Measurements from ENCODE around the gene SCTR.

DNA sequence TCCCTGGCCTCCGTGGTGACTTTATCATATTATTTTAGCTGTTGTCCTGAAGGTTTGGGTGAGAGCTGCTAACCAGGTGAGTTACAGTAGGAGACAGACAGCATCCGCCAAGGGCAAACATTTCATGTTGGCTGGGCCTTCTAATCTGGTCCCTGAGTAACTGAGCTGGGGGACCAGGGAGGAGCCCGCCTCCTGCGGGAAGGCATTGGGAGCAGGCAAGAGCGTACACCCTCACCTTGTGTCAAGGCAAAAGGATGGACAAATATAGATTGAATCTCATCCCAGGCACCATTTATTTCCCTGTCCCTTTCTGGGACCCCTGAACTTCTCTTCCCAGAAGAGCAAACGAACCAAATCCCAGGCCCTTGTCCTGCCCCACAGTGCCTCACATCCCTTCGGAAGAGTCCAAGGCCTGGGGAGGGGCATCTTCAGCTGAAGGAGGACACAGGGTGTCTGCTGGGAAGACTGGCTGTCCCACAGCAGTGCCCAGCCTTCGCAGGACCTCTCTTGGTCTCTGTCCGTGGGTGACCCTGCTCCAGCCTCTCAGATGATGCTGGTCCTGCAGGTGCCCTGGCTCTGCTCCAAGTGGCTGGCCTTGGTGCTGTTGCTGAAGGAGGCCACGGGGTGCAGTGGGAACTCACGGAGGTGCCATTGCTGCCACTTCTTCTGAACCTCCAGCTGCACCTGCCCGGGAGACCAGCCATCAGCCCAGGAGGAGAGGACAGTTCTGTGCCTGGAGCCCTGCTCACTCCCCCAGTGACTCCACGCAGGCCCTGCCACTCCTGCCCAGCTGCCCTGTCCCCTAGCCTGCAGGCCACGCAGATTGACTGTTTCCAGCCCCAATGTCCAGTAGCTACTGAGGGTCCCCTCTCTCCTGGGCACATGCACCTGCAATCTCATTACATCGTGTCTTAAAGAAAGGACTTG is 84.4 kb downstream of the SCTR start:
- TF ChIP-seq CTCF (IDR thresholded peaks at IDR 0.05) (no peak), POLR2A (IDR thresholded peaks at IDR 0.05) (no peak)
